Peyer's patch (tissue), 4 donors: ENCODE measurements around the gene FLT3.
A peak's percentile ranks its signal among the peaks of the same experiment; 100 is the strongest.

ENCODE experiments used
- POLR2A ChIP-seq, 2 donors: fragments of 450-650 bp; IDR thresholded peaks; one replicate each; pipeline ENCODE4 v1.5.1; 2017; ENCODE audit warnings: antibody characterized with exemption in 2 of 2, mild to moderate bottlenecking in 2 of 2, moderate library complexity in 2 of 2
- TF ChIP-seq, protein P1 (sequence below), 6 experiments: fragments of 450-650 bp in 4 of 6; fragments of 200-600 bp in 2 of 6; sonication (generic) in 1 of 6; IDR thresholded peaks; one replicate each; pipeline ENCODE4 v1.5.1; 2017 to 2019; ENCODE audit warnings: antibody characterized with exemption in 6 of 6, mild to moderate bottlenecking in 3 of 6, moderate library complexity in 1 of 6

DNA sequence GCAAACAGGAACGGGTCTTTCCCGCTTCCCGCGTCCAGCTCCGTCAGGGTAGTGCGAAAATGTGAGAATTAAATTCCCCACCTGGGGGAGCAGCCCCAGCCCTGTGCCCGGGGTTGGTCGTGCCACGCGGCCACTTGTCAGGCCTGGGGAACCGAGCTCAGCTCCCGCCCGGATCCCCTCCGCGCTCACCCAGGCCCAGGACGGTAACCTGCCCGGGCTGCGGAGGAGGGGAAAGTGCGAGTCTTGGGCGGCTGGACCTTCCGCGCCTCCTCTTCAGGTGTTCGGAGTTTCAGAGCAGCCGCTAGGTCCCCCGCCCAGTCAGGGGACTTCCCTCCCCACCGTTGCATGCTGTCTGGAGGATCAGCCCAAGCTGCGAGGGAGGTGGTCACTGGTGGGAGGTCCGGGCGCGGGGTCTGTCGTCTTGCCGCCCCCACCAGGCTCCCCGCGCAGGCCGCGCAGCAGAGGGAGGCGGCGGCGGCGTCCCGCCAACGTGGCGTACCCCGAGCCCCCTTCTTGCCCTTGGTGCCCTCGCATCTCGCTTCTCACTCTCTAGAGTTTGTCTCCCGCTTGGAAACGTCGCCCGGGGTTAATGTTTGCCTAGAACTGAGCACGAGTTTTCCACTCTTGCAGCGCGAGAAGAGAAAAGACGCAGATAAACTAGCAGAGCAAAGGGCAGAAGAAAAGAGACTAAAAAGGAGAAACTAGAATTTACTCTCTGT is 119.9 kb downstream of the FLT3 start:
- peak; percentile 28 to 87 for TF ChIP-seq POLR2A (IDR thresholded peaks at IDR 0.05)
- TF ChIP-seq, protein P1, sequence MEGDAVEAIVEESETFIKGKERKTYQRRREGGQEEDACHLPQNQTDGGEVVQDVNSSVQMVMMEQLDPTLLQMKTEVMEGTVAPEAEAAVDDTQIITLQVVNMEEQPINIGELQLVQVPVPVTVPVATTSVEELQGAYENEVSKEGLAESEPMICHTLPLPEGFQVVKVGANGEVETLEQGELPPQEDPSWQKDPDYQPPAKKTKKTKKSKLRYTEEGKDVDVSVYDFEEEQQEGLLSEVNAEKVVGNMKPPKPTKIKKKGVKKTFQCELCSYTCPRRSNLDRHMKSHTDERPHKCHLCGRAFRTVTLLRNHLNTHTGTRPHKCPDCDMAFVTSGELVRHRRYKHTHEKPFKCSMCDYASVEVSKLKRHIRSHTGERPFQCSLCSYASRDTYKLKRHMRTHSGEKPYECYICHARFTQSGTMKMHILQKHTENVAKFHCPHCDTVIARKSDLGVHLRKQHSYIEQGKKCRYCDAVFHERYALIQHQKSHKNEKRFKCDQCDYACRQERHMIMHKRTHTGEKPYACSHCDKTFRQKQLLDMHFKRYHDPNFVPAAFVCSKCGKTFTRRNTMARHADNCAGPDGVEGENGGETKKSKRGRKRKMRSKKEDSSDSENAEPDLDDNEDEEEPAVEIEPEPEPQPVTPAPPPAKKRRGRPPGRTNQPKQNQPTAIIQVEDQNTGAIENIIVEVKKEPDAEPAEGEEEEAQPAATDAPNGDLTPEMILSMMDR (IDR thresholded peaks at IDR 0.05): no peak
